ENCODE results near the gene ANO4.

DNA sequence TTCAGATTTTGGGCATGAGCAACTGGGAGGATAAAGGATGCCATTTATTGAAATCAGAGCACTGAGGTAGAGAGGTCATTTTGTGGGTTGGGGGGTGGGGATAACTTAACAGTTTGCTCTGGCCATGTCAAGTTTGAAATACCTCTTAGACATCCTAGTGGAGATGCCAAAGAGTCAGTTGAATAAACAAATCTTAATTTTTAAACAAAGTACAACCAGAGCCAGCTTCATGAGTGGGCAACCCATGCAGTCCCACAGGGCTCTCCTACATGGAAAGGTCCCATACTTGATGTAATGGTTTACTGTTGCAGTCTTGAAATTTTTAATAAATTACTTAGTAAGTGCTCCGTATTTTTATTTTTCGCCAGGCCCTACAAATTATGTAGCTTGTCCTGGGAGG lies 81.2 kb downstream of the ANO4 start:
- TF ChIP-seq, protein P1, sequence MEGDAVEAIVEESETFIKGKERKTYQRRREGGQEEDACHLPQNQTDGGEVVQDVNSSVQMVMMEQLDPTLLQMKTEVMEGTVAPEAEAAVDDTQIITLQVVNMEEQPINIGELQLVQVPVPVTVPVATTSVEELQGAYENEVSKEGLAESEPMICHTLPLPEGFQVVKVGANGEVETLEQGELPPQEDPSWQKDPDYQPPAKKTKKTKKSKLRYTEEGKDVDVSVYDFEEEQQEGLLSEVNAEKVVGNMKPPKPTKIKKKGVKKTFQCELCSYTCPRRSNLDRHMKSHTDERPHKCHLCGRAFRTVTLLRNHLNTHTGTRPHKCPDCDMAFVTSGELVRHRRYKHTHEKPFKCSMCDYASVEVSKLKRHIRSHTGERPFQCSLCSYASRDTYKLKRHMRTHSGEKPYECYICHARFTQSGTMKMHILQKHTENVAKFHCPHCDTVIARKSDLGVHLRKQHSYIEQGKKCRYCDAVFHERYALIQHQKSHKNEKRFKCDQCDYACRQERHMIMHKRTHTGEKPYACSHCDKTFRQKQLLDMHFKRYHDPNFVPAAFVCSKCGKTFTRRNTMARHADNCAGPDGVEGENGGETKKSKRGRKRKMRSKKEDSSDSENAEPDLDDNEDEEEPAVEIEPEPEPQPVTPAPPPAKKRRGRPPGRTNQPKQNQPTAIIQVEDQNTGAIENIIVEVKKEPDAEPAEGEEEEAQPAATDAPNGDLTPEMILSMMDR (IDR thresholded peaks at IDR 0.05 in 4 of 5, conservative IDR thresholded peaks at IDR 0.05 in 1 of 5), result no peak
- no peak for TF ChIP-seq POLR2A (IDR thresholded peaks at IDR 0.05)

Data from gastrocnemius medialis (tissue), 4 donors.